ENCODE results near the gene CAB39. TPM values are rescaled to one million over a fixed set of nuclear protein-coding genes. Genes with fewer than 3 reads are reported as not detected.

CAB39 gene
- total RNA-seq, 4 donors from 2014 or later: 53.0 to 67.1 (median 59.5) TPM

- no peak for DNase-seq (ENCODE audit: low spot score in 2 of 2)
- Histone ChIP-seq H3K27me3 (no peaks in the 10 kb centered on the region), H3K4me1 (peaks cover 7% of the 10 kb centered on the region), H3K36me3 (no peaks in the 10 kb centered on the region), H3K27ac (no peak overlapping the region), H3K9me3 (no peaks in the 10 kb centered on the region), H3K4me3 (no peak overlapping the region)
- TF ChIP-seq POLR2AphosphoS5 (IDR thresholded peaks at IDR 0.05): no peak
- no peak for TF ChIP-seq POLR2A (IDR thresholded peaks at IDR 0.05)
- no peak for TF ChIP-seq CTCF (IDR thresholded peaks at IDR 0.05)
- TF ChIP-seq EP300 (IDR thresholded peaks at IDR 0.05): no peak
- 87% methylated on average over 12 of the region's 12 CpGs for WGBS
Observed at GRCh38 chr2:230672836-230673235, 39.8 kb upstream of the CAB39 start.

GRCh38 chr2:230674401-230674800 is 38.2 kb upstream of the CAB39 start:
- Histone ChIP-seq H3K27ac (no peak overlapping the region), H3K4me1 (no peaks in the 10 kb centered on the region), H3K36me3 (no peaks in the 10 kb centered on the region), H3K9me3 (no peaks in the 10 kb centered on the region), H3K27me3 (no peaks in the 10 kb centered on the region), H3K4me3 (no peak overlapping the region)
- 73% methylated on average over 2 of the region's 2 CpGs for WGBS
- TF ChIP-seq CTCF (IDR thresholded peaks at IDR 0.05) (no peak), POLR2A (IDR thresholded peaks at IDR 0.05) (no peak), EP300 (IDR thresholded peaks at IDR 0.05) (no peak), POLR2AphosphoS5 (IDR thresholded peaks at IDR 0.05) (no peak)
- DNase-seq (ENCODE audit: low spot score in 2 of 2): no peak

GRCh38 chr2:230674966-230675672 is 37.5 kb upstream of the CAB39 start:
- no peaks in the 10 kb centered on the region for H3K36me3 ChIP-seq

GRCh38 chr2:230676546-230676945 is 36.1 kb upstream of the CAB39 start:
- H3K36me3 ChIP-seq: no peaks in the 10 kb centered on the region
- DNase-seq (ENCODE audit: low spot score in 2 of 2): no peak
- no peak for TF ChIP-seq POLR2AphosphoS5 (IDR thresholded peaks at IDR 0.05)
- TF ChIP-seq POLR2A (IDR thresholded peaks at IDR 0.05): no peak
- no peak for TF ChIP-seq CTCF (IDR thresholded peaks at IDR 0.05)
- TF ChIP-seq EP300 (IDR thresholded peaks at IDR 0.05): no peak
- 80% methylated on average over 4 of the region's 4 CpGs for WGBS
- H3K27ac ChIP-seq: no peak overlapping the region
- no peaks in the 10 kb centered on the region for H3K4me1 ChIP-seq
- no peaks in the 10 kb centered on the region for H3K27me3 ChIP-seq
- no peak overlapping the region for H3K4me3 ChIP-seq
- no peaks in the 10 kb centered on the region for H3K9me3 ChIP-seq

More at GRCh38 chr2:230674966-230675672, 37.5 kb upstream of the CAB39 start:
- WGBS: 86% methylated on average over 5 of the region's 5 CpGs
- Histone ChIP-seq H3K27me3 (no peaks in the 10 kb centered on the region), H3K9me3 (no peaks in the 10 kb centered on the region), H3K4me1 (no peaks in the 10 kb centered on the region), H3K4me3 (no peak overlapping the region), H3K27ac (no peak overlapping the region)
- no peak for TF ChIP-seq CTCF (IDR thresholded peaks at IDR 0.05)
- no peak for TF ChIP-seq EP300 (IDR thresholded peaks at IDR 0.05)
- TF ChIP-seq POLR2AphosphoS5 (IDR thresholded peaks at IDR 0.05): no peak
- TF ChIP-seq POLR2A (IDR thresholded peaks at IDR 0.05): no peak
- DNase-seq (ENCODE audit: low spot score in 2 of 2): no peak

GRCh38 chr2:230677201-230677946 is 35.3 kb upstream of the CAB39 start:
- no peak overlapping the region for H3K27ac ChIP-seq
- H3K4me1 ChIP-seq: no peaks in the 10 kb centered on the region
- TF ChIP-seq POLR2AphosphoS5 (IDR thresholded peaks at IDR 0.05): no peak
- no peak for TF ChIP-seq CTCF (IDR thresholded peaks at IDR 0.05)
- no peak for TF ChIP-seq EP300 (IDR thresholded peaks at IDR 0.05)
- no peak for TF ChIP-seq POLR2A (IDR thresholded peaks at IDR 0.05)
- no peaks in the 10 kb centered on the region for H3K27me3 ChIP-seq
- no peaks in the 10 kb centered on the region for H3K36me3 ChIP-seq
- DNase-seq (ENCODE audit: low spot score in 2 of 2): no peak
- H3K9me3 ChIP-seq: no peaks in the 10 kb centered on the region
- no peak overlapping the region for H3K4me3 ChIP-seq
- 82% methylated on average over 5 of the region's 5 CpGs for WGBS
